ENCODE data around the gene NOP58.

NOP58 gene

GRCh38 chr2:202289394-202290204 lies 24.0 kb downstream of the NOP58 start:
- POLR2A ChIA-PET: no interaction called here

DNA sequence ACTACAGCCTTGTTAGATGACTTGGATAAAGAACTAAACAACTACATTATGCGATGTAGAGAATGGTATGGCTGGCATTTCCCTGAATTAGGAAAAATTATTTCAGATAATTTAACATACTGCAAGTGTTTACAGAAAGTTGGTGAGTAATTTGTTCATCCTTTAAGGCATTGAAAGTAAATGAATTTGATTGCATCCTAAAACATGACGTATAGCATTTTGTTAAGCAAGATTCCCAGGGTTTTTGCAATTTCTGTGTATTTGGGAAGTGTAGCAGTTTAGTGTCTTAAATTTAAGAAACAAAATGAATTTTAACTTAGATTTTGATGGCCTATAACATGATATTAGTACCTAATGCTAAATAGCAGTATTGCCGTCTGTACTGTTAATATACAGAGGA lies 24.8 kb downstream of the NOP58 start:
- CTCF ChIA-PET: no interaction called here
- POLR2A ChIA-PET: no interaction called here
- no peak overlapping the region for H3K27ac ChIP-seq (ENCODE audit: extremely low read depth, low read depth, low read length)
- no peak overlapping the region for H3K4me3 ChIP-seq (ENCODE audit: low read depth, low read length)
- no peaks in the 10 kb centered on the region for H3K9me3 ChIP-seq (ENCODE audit: control insufficient read depth, insufficient read depth, low read depth, low read length)
- H3K36me3 ChIP-seq (ENCODE audit: control insufficient read depth in 2 of 2, insufficient read depth in 1 of 2, low read length in 2 of 2): peaks cover 84 to 97% of the 10 kb centered on the region in 2 experiments
- TF ChIP-seq ZNF416 (tag by site-specific recombination; IDR thresholded peaks at IDR 0.05) (no peak), HOXC10 (CRISPR knock-in tag; IDR thresholded peaks at IDR 0.05) (no peak)
- H3K4me1 ChIP-seq (ENCODE audit: control insufficient read depth, insufficient read depth, low read length): no peaks in the 10 kb centered on the region

More at GRCh38 chr2:202289394-202290204, 24.0 kb downstream of the NOP58 start:
- no peaks in the 10 kb centered on the region for H3K9me3 ChIP-seq (ENCODE audit: control insufficient read depth, insufficient read depth, low read depth, low read length)
- CTCF ChIA-PET: no interaction called here
- TF ChIP-seq ZNF600 (tag by site-specific recombination; IDR thresholded peaks at IDR 0.05) (peak; percentile 19; the same call in 1 of the 2 replicates), KLF1 (tag by site-specific recombination; IDR thresholded peaks at IDR 0.05) (no peak)
- H3K36me3 ChIP-seq (ENCODE audit: control insufficient read depth in 2 of 2, insufficient read depth in 1 of 2, low read length in 2 of 2): peaks cover 84 to 97% of the 10 kb centered on the region in 2 experiments
- H3K27ac ChIP-seq (ENCODE audit: extremely low read depth, low read depth, low read length): no peak overlapping the region
- no peaks in the 10 kb centered on the region for H3K4me1 ChIP-seq (ENCODE audit: control insufficient read depth, insufficient read depth, low read length)
- no peak overlapping the region for H3K4me3 ChIP-seq (ENCODE audit: low read depth, low read length)

DNA sequence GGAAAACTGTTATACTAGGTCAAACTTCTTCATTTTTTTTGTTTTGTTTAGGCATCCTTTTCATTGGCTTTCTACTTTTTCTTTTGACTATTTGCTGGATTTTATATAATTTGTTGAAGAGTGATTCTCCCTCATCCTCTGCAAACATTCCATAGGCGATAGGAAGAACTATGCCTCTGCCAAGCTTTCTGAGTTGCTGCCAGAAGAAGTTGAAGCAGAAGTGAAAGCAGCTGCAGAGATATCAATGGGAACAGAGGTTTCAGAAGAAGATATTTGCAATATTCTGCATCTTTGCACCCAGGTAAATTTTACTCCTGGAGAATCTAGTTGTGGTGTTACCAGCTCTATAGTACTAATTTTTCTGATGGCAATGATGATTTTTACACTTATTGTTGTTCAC lies 25.4 kb downstream of the NOP58 start:
- no peak overlapping the region for H3K27ac ChIP-seq (ENCODE audit: extremely low read depth, low read depth, low read length)
- H3K4me1 ChIP-seq (ENCODE audit: control insufficient read depth, insufficient read depth, low read length): no peaks in the 10 kb centered on the region
- H3K36me3 ChIP-seq (ENCODE audit: control insufficient read depth in 2 of 2, insufficient read depth in 1 of 2, low read length in 2 of 2): peaks cover 83 to 97% of the 10 kb centered on the region in 2 experiments
- CTCF ChIA-PET: interaction anchor here (0.7 kb wide), 1 partner anchor 21 kb away, joined by 5 read pairs; no protein-coding TSS in a partner anchor
- H3K4me3 ChIP-seq (ENCODE audit: low read depth, low read length): no peak overlapping the region
- H3K9me3 ChIP-seq (ENCODE audit: control insufficient read depth, insufficient read depth, low read depth, low read length): no peaks in the 10 kb centered on the region
- POLR2A ChIA-PET: no interaction called here
- no peak for TF ChIP-seq ZNF184 (tag by site-specific recombination; IDR thresholded peaks at IDR 0.05)

GRCh38 chr2:202299712-202300111 lies 34.1 kb downstream of the NOP58 start:
- H3K9me3 ChIP-seq (ENCODE audit: control insufficient read depth, insufficient read depth, low read depth, low read length): no peaks in the 10 kb centered on the region
- peaks cover 75 to 98% of the 10 kb centered on the region in 2 experiments for H3K36me3 ChIP-seq (ENCODE audit: control insufficient read depth in 2 of 2, insufficient read depth in 1 of 2, low read length in 2 of 2)
- no peak overlapping the region for H3K4me3 ChIP-seq (ENCODE audit: low read depth, low read length)
- no peaks in the 10 kb centered on the region for H3K4me1 ChIP-seq (ENCODE audit: control insufficient read depth, insufficient read depth, low read length)
- CTCF ChIA-PET: no interaction called here
- no peak overlapping the region for H3K27ac ChIP-seq (ENCODE audit: extremely low read depth, low read depth, low read length)
- TF ChIP-seq PRDM1 (tag by site-specific recombination; IDR thresholded peaks at IDR 0.05) (peak; percentile 72; the same call in 1 of the 2 replicates), KLF17 (tag by site-specific recombination; IDR thresholded peaks at IDR 0.05) (no peak)
- POLR2A ChIA-PET: no interaction called here

- Histone ChIP-seq H3K4me1 (ENCODE audit: control insufficient read depth, insufficient read depth, low read length) (no peaks in the 10 kb centered on the region), H3K27ac (ENCODE audit: extremely low read depth, low read depth, low read length) (no peak overlapping the region), H3K4me3 (ENCODE audit: low read depth, low read length) (no peak overlapping the region), H3K9me3 (ENCODE audit: control insufficient read depth, insufficient read depth, low read depth, low read length) (no peaks in the 10 kb centered on the region), H3K36me3 (ENCODE audit: control insufficient read depth in 2 of 2, insufficient read depth in 1 of 2, low read length in 2 of 2) (peaks cover 52 to 76% of the 10 kb centered on the region in 2 experiments)
- POLR2A ChIA-PET: interaction anchor here (0.6 kb wide), 1 partner anchor 79 kb away, joined by 3 read pairs; no protein-coding TSS in a partner anchor
- CTCF ChIA-PET: no interaction called here
- TF ChIP-seq, protein P1, sequence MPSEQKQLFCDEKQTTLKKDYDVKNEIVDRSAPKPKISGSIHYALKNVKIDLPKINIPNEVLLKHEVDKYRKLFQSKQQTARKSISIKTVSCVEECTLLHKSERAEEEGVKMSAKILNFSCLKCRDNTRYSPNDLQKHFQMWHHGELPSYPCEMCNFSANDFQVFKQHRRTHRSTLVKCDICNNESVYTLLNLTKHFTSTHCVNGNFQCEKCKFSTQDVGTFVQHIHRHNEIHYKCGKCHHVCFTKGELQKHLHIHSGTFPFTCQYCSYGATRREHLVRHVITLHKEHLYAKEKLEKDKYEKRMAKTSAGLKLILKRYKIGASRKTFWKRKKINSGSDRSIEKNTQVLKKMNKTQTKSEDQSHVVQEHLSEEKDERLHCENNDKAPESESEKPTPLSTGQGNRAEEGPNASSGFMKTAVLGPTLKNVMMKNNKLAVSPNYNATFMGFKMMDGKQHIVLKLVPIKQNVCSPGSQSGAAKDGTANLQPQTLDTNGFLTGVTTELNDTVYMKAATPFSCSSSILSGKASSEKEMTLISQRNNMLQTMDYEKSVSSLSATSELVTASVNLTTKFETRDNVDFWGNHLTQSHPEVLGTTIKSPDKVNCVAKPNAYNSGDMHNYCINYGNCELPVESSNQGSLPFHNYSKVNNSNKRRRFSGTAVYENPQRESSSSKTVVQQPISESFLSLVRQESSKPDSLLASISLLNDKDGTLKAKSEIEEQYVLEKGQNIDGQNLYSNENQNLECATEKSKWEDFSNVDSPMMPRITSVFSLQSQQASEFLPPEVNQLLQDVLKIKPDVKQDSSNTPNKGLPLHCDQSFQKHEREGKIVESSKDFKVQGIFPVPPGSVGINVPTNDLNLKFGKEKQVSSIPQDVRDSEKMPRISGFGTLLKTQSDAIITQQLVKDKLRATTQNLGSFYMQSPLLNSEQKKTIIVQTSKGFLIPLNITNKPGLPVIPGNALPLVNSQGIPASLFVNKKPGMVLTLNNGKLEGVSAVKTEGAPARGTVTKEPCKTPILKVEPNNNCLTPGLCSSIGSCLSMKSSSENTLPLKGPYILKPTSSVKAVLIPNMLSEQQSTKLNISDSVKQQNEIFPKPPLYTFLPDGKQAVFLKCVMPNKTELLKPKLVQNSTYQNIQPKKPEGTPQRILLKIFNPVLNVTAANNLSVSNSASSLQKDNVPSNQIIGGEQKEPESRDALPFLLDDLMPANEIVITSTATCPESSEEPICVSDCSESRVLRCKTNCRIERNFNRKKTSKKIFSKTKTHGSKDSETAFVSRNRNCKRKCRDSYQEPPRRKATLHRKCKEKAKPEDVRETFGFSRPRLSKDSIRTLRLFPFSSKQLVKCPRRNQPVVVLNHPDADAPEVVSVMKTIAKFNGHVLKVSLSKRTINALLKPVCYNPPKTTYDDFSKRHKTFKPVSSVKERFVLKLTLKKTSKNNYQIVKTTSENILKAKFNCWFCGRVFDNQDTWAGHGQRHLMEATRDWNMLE (tag by site-specific recombination; conservative IDR thresholded peaks at IDR 0.05; ENCODE audit: low read depth): no peak
- TF ChIP-seq ZNF580 (tag by site-specific recombination; IDR thresholded peaks at IDR 0.05) (no peak), ZBTB49 (tag by site-specific recombination; IDR thresholded peaks at IDR 0.05; ENCODE audit: low read depth) (no peak), ZNF214 (tag by site-specific recombination; IDR thresholded peaks at IDR 0.05; ENCODE audit: borderline replicate concordance) (no peak), ZNF10 (tag by site-specific recombination; IDR thresholded peaks at IDR 0.05) (no peak)
Observed at GRCh38 chr2:202306034-202306433, 40.5 kb downstream of the NOP58 start.

All from HEK293 (cell line).